GM12864 (cell line): Measurements from ENCODE around the gene COX7A2.

Experiments
- DNase-seq: peaks from one replicate; pipeline ENCODE4 v3.0.0-alpha.2; 2011; ENCODE audit warnings: low read depth
- H3K4me3 ChIP-seq: 2 replicates; pipeline ENCODE4 v1.5.1; 2011; ENCODE audit warnings: mild to moderate bottlenecking, low read depth, low read length, control low read depth
- TF ChIP-seq, protein P1 (sequence below): IDR thresholded peaks from 2 replicates; pipeline ENCODE4 v1.5.1; 2011; ENCODE audit warnings: low read depth, mild to moderate bottlenecking, moderate library complexity, low read length, control low read depth, inconsistent platforms; ENCODE audit errors: missing control alignments

Gene COX7A2

DNA sequence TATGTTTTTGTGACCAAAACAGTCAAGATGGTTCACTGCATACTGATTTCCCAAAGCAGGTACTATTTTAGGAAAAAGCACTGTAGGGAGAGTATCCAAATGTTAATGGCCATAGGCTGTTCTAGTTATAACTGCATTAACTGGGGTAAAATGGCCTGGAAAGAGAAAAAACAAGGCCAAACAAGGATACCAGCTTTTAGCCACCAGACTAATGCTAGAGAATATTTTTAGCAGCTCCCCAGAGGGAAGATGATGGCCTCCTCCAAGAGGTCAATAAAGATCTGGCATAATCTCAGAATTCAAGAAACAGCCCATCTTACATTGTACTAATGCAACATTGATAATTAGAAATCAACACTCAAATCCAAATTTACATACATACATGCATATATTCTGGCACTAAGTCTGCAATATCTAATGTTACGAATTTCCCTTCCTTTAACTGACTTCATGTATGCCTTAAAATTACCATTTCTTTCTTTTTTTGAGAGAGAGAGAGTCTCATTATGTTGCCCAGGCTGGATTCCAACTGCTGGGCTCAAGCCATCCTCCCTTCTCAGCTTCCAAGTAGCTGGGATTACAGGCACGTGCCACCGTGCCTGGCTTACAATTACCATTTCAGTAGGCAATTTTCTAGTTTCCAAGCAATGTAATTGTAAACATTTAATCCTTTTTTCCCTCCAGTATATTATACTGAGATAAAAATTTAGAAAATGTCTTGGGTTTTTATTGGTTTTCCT, 9.3 kb downstream of the COX7A2 start:
- TF ChIP-seq, protein P1, sequence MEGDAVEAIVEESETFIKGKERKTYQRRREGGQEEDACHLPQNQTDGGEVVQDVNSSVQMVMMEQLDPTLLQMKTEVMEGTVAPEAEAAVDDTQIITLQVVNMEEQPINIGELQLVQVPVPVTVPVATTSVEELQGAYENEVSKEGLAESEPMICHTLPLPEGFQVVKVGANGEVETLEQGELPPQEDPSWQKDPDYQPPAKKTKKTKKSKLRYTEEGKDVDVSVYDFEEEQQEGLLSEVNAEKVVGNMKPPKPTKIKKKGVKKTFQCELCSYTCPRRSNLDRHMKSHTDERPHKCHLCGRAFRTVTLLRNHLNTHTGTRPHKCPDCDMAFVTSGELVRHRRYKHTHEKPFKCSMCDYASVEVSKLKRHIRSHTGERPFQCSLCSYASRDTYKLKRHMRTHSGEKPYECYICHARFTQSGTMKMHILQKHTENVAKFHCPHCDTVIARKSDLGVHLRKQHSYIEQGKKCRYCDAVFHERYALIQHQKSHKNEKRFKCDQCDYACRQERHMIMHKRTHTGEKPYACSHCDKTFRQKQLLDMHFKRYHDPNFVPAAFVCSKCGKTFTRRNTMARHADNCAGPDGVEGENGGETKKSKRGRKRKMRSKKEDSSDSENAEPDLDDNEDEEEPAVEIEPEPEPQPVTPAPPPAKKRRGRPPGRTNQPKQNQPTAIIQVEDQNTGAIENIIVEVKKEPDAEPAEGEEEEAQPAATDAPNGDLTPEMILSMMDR = no peak
- no peak for DNase-seq

GRCh38 chr6:75233092-75233615, 10.4 kb downstream of the COX7A2 start:
- DNase-seq = no peak
- no peak overlapping the region for H3K4me3 ChIP-seq
- TF ChIP-seq, protein P1 = no peak

More for the DNA sequence above, 9.3 kb downstream of the COX7A2 start:
- H3K4me3 ChIP-seq = no peak overlapping the region

DNA sequence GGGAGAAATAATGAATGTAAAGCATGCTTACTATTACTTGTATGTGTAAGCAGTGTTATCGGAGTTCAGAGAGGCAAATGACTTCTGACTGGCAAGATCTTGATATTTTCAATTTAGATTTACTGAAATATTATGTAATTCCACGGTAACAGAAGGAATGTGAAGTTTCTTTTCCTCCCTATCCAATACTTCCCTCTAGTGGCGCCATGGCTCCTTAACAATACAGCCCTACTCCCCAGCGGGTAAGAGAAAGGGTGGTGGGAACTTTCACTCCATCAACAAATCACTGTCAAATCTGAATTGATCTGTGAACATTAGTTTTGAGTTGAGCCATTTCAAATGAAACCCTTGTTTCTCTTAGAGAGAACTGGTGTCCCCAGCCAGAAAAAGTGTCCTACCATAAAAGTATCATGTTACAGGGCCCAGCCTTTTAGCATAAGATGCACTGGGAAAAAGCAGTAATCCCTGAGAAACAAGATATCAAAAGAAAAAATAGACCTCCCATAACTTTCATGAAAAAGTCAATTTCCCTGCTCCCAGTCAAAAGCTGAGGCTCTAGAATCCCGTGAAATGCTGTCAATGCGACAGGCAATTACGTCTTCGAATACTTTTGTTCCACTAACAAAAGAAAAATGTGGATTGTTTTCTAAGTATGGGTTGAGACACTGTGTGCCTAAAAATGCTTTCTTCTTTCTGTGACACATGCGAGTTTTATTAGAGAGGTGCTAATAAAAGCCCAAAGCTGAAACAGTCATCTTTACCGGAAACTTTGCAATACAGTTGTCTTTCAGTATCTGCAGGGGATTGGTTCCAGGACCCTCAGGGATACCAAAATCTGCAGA, 12.9 kb downstream of the COX7A2 start:
- DNase-seq = no peak

GRCh38 chr6:75224303-75224926, 19.2 kb downstream of the COX7A2 start:
- no peak for DNase-seq
- TF ChIP-seq, protein P1 = no peak
- H3K4me3 ChIP-seq = no peak overlapping the region

More for the DNA sequence above, 12.9 kb downstream of the COX7A2 start:
- H3K4me3 ChIP-seq = no peak overlapping the region
- TF ChIP-seq, protein P1 = peak; percentile 36

DNA sequence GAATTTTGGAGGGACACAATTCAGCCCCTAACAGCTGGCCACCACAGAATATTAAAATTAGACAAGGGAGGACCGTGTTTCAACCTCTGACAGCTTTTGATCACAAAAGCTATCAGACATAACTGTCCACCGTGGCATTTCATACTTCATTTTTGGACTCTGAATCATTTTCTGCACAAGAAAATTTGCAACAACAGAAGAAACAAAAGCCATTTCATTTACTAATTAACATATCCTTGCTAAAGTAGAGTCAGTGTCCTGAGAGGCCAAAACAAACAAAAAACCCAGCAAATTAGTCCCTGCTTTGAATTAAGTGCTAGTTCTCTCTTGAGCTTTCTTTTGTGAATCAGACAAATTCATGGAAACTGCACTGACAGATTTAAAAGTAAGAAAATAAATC, 20.2 kb downstream of the COX7A2 start:
- TF ChIP-seq, protein P1 = no peak
- DNase-seq = no peak
- H3K4me3 ChIP-seq = no peak overlapping the region

DNA sequence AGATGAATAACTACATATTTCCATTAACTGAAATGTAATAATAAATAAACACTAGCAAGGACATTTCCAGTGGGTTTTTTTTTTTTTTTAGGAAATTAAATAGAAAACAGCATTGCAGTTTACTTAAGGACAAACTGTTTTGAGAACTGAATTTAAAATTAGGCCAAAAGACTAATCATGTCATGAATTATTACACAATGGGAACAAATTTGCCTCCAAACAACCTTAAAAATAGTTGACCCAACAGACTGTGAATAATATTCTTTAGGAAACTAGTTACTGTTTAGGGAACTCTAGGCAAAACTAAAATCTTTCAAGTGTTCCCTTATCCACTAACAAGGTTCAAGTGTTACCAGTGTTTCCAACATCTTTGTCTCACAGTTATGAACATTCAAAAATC, 21.3 kb downstream of the COX7A2 start:
- no peak for DNase-seq
- no peak overlapping the region for H3K4me3 ChIP-seq
- TF ChIP-seq, protein P1 = no peak
